Adrenal gland (tissue), 5 donors: ENCODE measurements around the gene MTG2.

Experiments
- CTCF ChIP-seq, 6 experiments: fragments of 450-650 bp in 4 of 6; fragments of 200-600 bp in 2 of 6; sonication (generic) in 1 of 6; IDR thresholded peaks; 1 replicate in 5 of 6; 2 replicates in 1 of 6; pipeline versions ENCODE4 v1.5.1 to v1.8.0; 2016 to 2021; ENCODE audit warnings: antibody characterized with exemption in 6 of 6, mild to moderate bottlenecking in 2 of 6, moderate library complexity in 1 of 6
- POLR2A ChIP-seq, 2 donors: fragments of 450-650 bp; IDR thresholded peaks; one replicate each; pipeline ENCODE4 v1.6.1; 2017; ENCODE audit warnings: antibody characterized with exemption in 2 of 2, mild to moderate bottlenecking in 2 of 2, moderate library complexity in 1 of 2
- donor health status: DM: no; HTN: no; CAD: no.

- TF ChIP-seq CTCF (IDR thresholded peaks at IDR 0.05) = no peak
- no peak for TF ChIP-seq POLR2A (IDR thresholded peaks at IDR 0.05)
These were observed 16.9 kb upstream of the MTG2 start for GRCh38 chr20:62165762-62166399.
